ENCODE results near the gene HOXA7. TPM values are rescaled to one million over a fixed set of nuclear protein-coding genes. Genes with fewer than 3 reads are reported as not detected.

Gene HOXA7
- total RNA-seq, 4 donors from 2014 or later = 7.0 to 22.9 (median 12.8) TPM

DNA sequence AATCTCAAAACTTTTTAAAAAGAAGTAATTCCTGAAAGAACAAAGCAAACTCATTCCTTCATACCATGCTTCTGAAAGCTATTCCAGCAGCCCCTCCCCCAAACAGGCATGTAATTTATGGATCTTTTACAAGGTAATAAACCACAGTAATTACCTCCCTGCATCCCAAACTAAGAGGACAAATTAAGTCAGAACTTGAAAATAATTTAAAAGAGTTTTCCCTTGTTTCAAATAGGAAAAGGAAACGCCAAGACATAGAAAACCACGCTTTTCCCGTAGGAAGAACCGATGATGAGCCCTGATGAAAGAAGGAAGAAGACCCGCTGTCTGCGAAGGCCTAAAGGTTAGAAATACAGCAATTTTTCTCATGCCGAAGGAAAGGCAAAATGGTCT lies 34.8 kb downstream of the HOXA7 start:
- Histone ChIP-seq H3K4me3 (peak overlapping the region in 2 of 4 donors; percentile 19 to 37), H3K27me3 (no peaks in the 10 kb centered on the region), H3K9me3 (no peaks in the 10 kb centered on the region), H3K4me1 (peaks cover 40 to 100% (median 87%) of the 10 kb centered on the region in 4 donors), H3K36me3 (no peaks in the 10 kb centered on the region), H3K27ac (peak overlapping the region; percentile 90 to 96 (median 92))
- DNase-seq = no peak
- no peak for TF ChIP-seq POLR2A (IDR thresholded peaks at IDR 0.05)
- no peak for TF ChIP-seq CTCF (IDR thresholded peaks at IDR 0.05)
- no peak for TF ChIP-seq POLR2AphosphoS5 (IDR thresholded peaks at IDR 0.05)
- TF ChIP-seq EP300 (IDR thresholded peaks at IDR 0.05; ENCODE audit: low read depth) = no peak
- intact Hi-C loops (cut with DNase I; ENCODE audit: low total_unique reads) = no loop called here
- 33 to 53% methylated on average over 7 of the region's 7 CpGs for WGBS, 2 donors (ENCODE audit: low coverage in 1 of 2)
- in situ Hi-C loops (cut with MboI; ENCODE audit: low pct_ligation_motif_present in 1 of 4, low pct_unique_long_range_greater_than_20kb in 1 of 4, low sequenced_read_pairs in 3 of 4) = no loop called here

DNA sequence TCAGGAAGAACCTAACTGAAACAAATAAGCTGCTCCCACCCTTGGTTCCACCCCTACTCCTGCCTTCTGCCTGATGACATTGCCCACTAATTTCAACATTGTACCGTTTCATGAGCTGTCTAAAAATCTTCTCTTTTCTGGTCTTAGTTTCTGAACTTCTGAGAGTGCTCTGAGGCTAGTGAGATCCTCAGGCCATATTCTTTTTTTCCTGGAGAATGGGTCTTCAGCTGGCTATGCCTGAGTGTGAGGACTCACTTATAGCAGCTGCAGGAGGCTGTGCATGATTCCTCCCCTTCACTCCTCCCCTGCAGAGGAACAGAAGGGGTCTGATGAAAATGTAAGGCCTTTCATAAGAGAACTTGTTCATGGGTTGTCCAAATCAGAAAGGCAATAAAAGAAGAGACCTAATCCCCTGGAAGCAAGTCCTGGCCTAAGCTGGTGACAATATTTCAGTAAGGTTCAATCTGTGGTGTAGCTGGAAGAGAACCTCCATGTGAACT lies 37.0 kb downstream of the HOXA7 start:
- Histone ChIP-seq H3K4me1 (peaks cover 35 to 98% (median 73%) of the 10 kb centered on the region in 4 donors), H3K36me3 (no peaks in the 10 kb centered on the region)
- in situ Hi-C loops (cut with MboI; ENCODE audit: low pct_ligation_motif_present in 1 of 4, low pct_unique_long_range_greater_than_20kb in 1 of 4, low sequenced_read_pairs in 3 of 4) = no loop called here

GRCh38 chr7:27118580-27118979 lies 37.9 kb downstream of the HOXA7 start:
- 35% methylated on average over 3 of the region's 3 CpGs; no CpG with 5 or more reads in 1 of the 2 donors for WGBS, 2 donors (ENCODE audit: low coverage in 1 of 2)
- Histone ChIP-seq H3K4me1 (peaks cover 28 to 95% (median 72%) of the 10 kb centered on the region in 4 donors), H3K27me3 (no peaks in the 10 kb centered on the region), H3K4me3 (peak overlapping the region in 1 of 4 donors; percentile 59), H3K36me3 (no peaks in the 10 kb centered on the region), H3K9me3 (no peaks in the 10 kb centered on the region), H3K27ac (peak overlapping the region; percentile 90 to 96 (median 92))
- in situ Hi-C loops (cut with MboI; ENCODE audit: low pct_ligation_motif_present in 1 of 4, low pct_unique_long_range_greater_than_20kb in 1 of 4, low sequenced_read_pairs in 3 of 4) = no loop called here
- no peak for DNase-seq
- no peak for TF ChIP-seq POLR2A (IDR thresholded peaks at IDR 0.05)
- TF ChIP-seq POLR2AphosphoS5 (IDR thresholded peaks at IDR 0.05) = no peak
- no peak for TF ChIP-seq CTCF (IDR thresholded peaks at IDR 0.05)
- no peak for TF ChIP-seq EP300 (IDR thresholded peaks at IDR 0.05; ENCODE audit: low read depth)
- intact Hi-C loops (cut with DNase I; ENCODE audit: low total_unique reads) = no loop called here

More for the DNA sequence above, 37.0 kb downstream of the HOXA7 start:
- TF ChIP-seq POLR2A (IDR thresholded peaks at IDR 0.05) (no peak), CTCF (IDR thresholded peaks at IDR 0.05) (no peak), POLR2AphosphoS5 (IDR thresholded peaks at IDR 0.05) (no peak), EP300 (IDR thresholded peaks at IDR 0.05; ENCODE audit: low read depth) (no peak)
- 42% methylated on average over 1 of the region's 1 CpG; no CpG with 5 or more reads in 1 of the 2 donors for WGBS, 2 donors (ENCODE audit: low coverage in 1 of 2)
- intact Hi-C loops (cut with DNase I; ENCODE audit: low total_unique reads) = no loop called here
- H3K4me3 ChIP-seq = no peak overlapping the region
- DNase-seq = no peak
- no peaks in the 10 kb centered on the region for H3K27me3 ChIP-seq
- H3K9me3 ChIP-seq = no peaks in the 10 kb centered on the region
- peak overlapping the region; percentile 90 to 96 (median 92) for H3K27ac ChIP-seq

DNA sequence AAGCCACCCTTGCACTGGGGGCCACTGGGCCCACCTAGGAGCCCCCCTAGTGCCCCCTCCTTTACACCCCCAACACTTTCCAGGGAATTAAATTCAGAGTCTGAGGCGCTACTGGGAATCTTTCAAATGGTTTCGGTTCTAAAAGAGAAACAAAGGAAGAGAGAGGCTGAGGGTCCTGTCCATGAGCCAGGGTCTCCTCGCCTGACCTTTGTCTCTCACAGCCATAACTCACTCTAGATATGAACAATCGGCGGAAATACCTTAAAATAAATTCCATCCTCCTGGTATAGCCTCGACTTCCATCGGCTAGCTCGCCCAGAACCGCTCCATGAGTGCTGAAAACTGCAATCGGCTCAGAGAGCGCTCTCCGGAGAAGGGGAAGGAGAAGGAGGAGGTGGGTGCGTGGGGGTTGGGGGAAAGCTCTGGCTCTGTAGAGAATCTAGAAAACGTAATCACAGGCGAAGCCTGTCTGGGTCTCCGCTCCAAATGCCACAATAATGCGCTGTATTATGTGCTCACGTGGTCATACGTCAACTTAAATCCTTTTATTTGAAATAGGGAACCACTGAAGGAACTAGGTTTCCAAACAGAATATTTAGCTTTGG lies 38.5 kb downstream of the HOXA7 start:
- in situ Hi-C loops (cut with MboI; ENCODE audit: low pct_ligation_motif_present in 1 of 4, low pct_unique_long_range_greater_than_20kb in 1 of 4, low sequenced_read_pairs in 3 of 4) (no loop called here), intact Hi-C loops (cut with DNase I; ENCODE audit: low total_unique reads) (no loop called here)
- Histone ChIP-seq H3K4me1 (peaks cover 25 to 92% (median 73%) of the 10 kb centered on the region in 4 donors), H3K36me3 (no peaks in the 10 kb centered on the region), H3K9me3 (no peaks in the 10 kb centered on the region), H3K27ac (peak overlapping the region; percentile 90 to 96 (median 92)), H3K27me3 (no peaks in the 10 kb centered on the region), H3K4me3 (peak overlapping the region; percentile 6 to 59 (median 26))
- TF ChIP-seq EP300 (IDR thresholded peaks at IDR 0.05; ENCODE audit: low read depth) (no peak), POLR2AphosphoS5 (IDR thresholded peaks at IDR 0.05) (peak in 1 of 3 donors; percentile 19)
- WGBS, 2 donors (ENCODE audit: low coverage in 1 of 2) = 45 to 77% methylated on average over 8 to 19 of the region's 19 CpGs
- no peak for DNase-seq
